Liver (tissue), 9 donors: Measurements from ENCODE around the gene CHD1. TPM values are rescaled to one million over a fixed set of nuclear protein-coding genes. Genes with fewer than 3 reads are reported as not detected.

Source experiments
- DNase-seq: peaks from one replicate; pipeline ENCODE4 v3.0.0-alpha.2; 2017; ENCODE audit warnings: low spot score
- H3K27ac ChIP-seq, 2 donors: one replicate each; pipeline ENCODE4 v1.7.0; 2013; ENCODE audit warnings: inconsistent platforms in 2 of 2, low read length in 2 of 2, control low read depth in 1 of 2, low read depth in 1 of 2, mild to moderate bottlenecking in 1 of 2
- H3K27me3 ChIP-seq, 4 donors: one replicate each; pipeline versions ENCODE4 v1.6.1 to v1.7.0; 2013; ENCODE audit warnings: low read length in 3 of 4, inconsistent platforms in 1 of 4, mild to moderate bottlenecking in 1 of 4, moderate library complexity in 1 of 4; ENCODE audit not compliant: control insufficient read depth in 4 of 4, insufficient read depth in 4 of 4
- H3K36me3 ChIP-seq, 4 donors: one replicate each; pipeline versions ENCODE4 v1.6.1 to v1.7.0; 2013; ENCODE audit warnings: low read length in 3 of 4, mild to moderate bottlenecking in 3 of 4, low read depth in 1 of 4, moderate library complexity in 1 of 4; ENCODE audit not compliant: control insufficient read depth in 4 of 4, insufficient read depth in 3 of 4
- H3K4me1 ChIP-seq, 4 donors: one replicate each; pipeline versions ENCODE4 v1.6.1 to v1.7.0; 2013; ENCODE audit warnings: low read length in 3 of 4, mild to moderate bottlenecking in 3 of 4, moderate library complexity in 1 of 4; ENCODE audit not compliant: control insufficient read depth in 4 of 4, insufficient read depth in 4 of 4
- H3K4me3 ChIP-seq, 3 donors: one replicate each; pipeline versions ENCODE4 v1.6.1 to v1.7.0; 2013; ENCODE audit warnings: low read length in 3 of 3, control low read depth in 1 of 3, low read depth in 1 of 3, mild to moderate bottlenecking in 1 of 3
- H3K9ac ChIP-seq, 2 donors: one replicate each; pipeline ENCODE4 v1.7.0; 2013; ENCODE audit warnings: low read length in 2 of 2, mild to moderate bottlenecking in 2 of 2, moderate library complexity in 2 of 2, control low read depth in 1 of 2, low read depth in 1 of 2
- H3K9me3 ChIP-seq, 4 donors: one replicate each; pipeline versions ENCODE4 v1.6.1 to v1.7.0; 2013; ENCODE audit warnings: low read length in 3 of 4; ENCODE audit not compliant: control insufficient read depth in 4 of 4
- CTCF ChIP-seq: fragments of 150-350 bp; IDR thresholded peaks from 2 replicates; pipeline ENCODE4 v1.5.1; 2017; ENCODE audit warnings: improper control_type of control experiment, low read depth, low read length; ENCODE audit not compliant: missing input control
- EGR1 ChIP-seq, 2 donors: IDR thresholded peaks; 2 replicates each; pipeline ENCODE4 v1.6.1; 2016 to 2018; ENCODE audit warnings: antibody characterized with exemption in 2 of 2, low read depth in 2 of 2
- FOXA1 ChIP-seq: IDR thresholded peaks from 2 replicates; pipeline ENCODE4 v1.6.1; 2016; ENCODE audit warnings: antibody characterized with exemption
- FOXA2 ChIP-seq: IDR thresholded peaks from 2 replicates; pipeline ENCODE4 v1.6.1; 2016; ENCODE audit warnings: antibody characterized with exemption
- GABPA ChIP-seq, 2 donors: IDR thresholded peaks in 1 of 2; conservative IDR thresholded peaks in 1 of 2; 2 replicates each; pipeline ENCODE4 v1.6.1; 2016; ENCODE audit warnings: antibody characterized with exemption in 2 of 2, mild to moderate bottlenecking in 1 of 2, moderate library complexity in 1 of 2
- HNF4A ChIP-seq, 2 donors: conservative IDR thresholded peaks; 2 replicates each; pipeline ENCODE4 v1.6.1; 2016; ENCODE audit warnings: antibody characterized with exemption in 2 of 2, mild to moderate bottlenecking in 2 of 2
- HNF4G ChIP-seq: IDR thresholded peaks from 2 replicates; pipeline ENCODE4 v1.6.1; 2016; ENCODE audit warnings: antibody characterized with exemption
- JUND ChIP-seq, 2 donors: IDR thresholded peaks; 2 replicates each; pipeline ENCODE4 v1.6.1; 2016; ENCODE audit warnings: antibody characterized with exemption in 2 of 2
- NR2F2 ChIP-seq: IDR thresholded peaks from 2 replicates; pipeline ENCODE4 v1.6.1; 2016; ENCODE audit warnings: antibody characterized with exemption
- RAD21 ChIP-seq, 2 donors: IDR thresholded peaks; 2 replicates each; pipeline ENCODE4 v1.6.1; 2016; ENCODE audit warnings: antibody characterized with exemption in 2 of 2, mild to moderate bottlenecking in 2 of 2
- REST ChIP-seq: IDR thresholded peaks from 2 replicates; pipeline ENCODE4 v1.6.1; 2016; ENCODE audit warnings: antibody characterized with exemption, mild to moderate bottlenecking
- RXRA ChIP-seq, 2 donors: IDR thresholded peaks; 2 replicates each; pipeline ENCODE4 v1.6.1; 2017 to 2018; ENCODE audit warnings: antibody characterized with exemption in 2 of 2, mild to moderate bottlenecking in 1 of 2
- SP1 ChIP-seq: IDR thresholded peaks from 2 replicates; pipeline ENCODE4 v1.6.1; 2018; ENCODE audit warnings: antibody characterized with exemption, mild to moderate bottlenecking
- YY1 ChIP-seq: IDR thresholded peaks from 2 replicates; pipeline ENCODE4 v1.6.1; 2016; ENCODE audit warnings: antibody characterized with exemption, mild to moderate bottlenecking
- WGBS: extraction: QIAGEN DNeasy Blood & Tissue Kit; methylation state at CpG from one replicate; pipeline ENCODE4 v1.1.7; 2013; 5-methylcytosine and 5-hydroxymethylcytosine counted together
- polyA plus RNA-seq, 2 donors: library from polyadenylated mRNA; stranded (reverse) in 1 of 2; unstranded in 1 of 2; fragments of 200-250 nt in 1 of 2; fragments of >200 nt in 1 of 2; fragmentation: Nextera tagmentation in 1 of 2; extraction: Ambion mirVana in 1 of 2; gene quantifications; one replicate each; pipeline versions ENCODE4 v1.2.1 to v1.2.3, GENCODE V29; 2013 to 2015
- total RNA-seq, 2 donors: library from RNA; depleted of rRNA; stranded (reverse); fragments of >200 nt; gene quantifications; one replicate each; pipeline ENCODE4 v1.2.3, GENCODE V29; 2014
- TF ChIP-seq, protein P1 (sequence below): IDR thresholded peaks from 2 replicates; pipeline ENCODE4 v1.6.1; 2016; ENCODE audit warnings: antibody characterized with exemption
- TF ChIP-seq, protein P2 (sequence below): IDR thresholded peaks from 2 replicates; pipeline ENCODE4 v1.6.1; 2016; ENCODE audit warnings: antibody characterized with exemption
- TF ChIP-seq, protein P3 (sequence below): IDR thresholded peaks from 2 replicates; pipeline ENCODE4 v1.6.1; 2016; ENCODE audit warnings: antibody characterized with exemption
- donor health status: healthy.
- donor health status: healthy.
- donor health status: healthy.
- donor health status: healthy.
- donor health status: healthy.

The CHD1 gene
- total and polyA plus RNA-seq, 4 donors: 5.1 to 44.8 (median 25.4) TPM

DNA sequence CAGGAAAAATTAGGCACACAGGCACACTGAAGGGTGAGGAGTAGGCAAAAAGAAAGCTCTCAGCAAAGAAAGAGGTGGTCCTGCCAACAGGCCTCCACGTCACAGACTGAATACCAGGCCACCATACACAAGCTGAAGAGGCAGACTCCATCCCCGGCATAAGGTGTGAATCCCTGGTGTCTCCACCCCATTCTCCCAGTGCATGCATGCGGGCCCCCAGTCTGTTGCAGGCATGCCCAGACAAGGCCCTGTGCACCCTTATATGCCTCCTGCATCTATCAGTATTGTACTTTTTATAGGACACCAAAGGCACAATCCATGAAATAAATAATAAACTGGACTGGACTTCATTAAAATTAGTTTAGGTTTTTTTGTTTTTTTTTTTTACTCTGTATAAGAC, 82.3 kb downstream of the CHD1 start:
- no peak overlapping the region for H3K4me3 ChIP-seq
- no peak overlapping the region for H3K9ac ChIP-seq
- H3K9me3 ChIP-seq: peaks cover 0 to 6% (median 1%) of the 10 kb centered on the region in 4 donors
- H3K27ac ChIP-seq: no peak overlapping the region
- H3K4me1 ChIP-seq: peaks cover 0 to 8% (median 0%) of the 10 kb centered on the region in 4 donors
- 97% methylated on average over 3 of the region's 3 CpGs for WGBS
- no peak for DNase-seq
- no peaks in the 10 kb centered on the region for H3K27me3 ChIP-seq
- H3K36me3 ChIP-seq: no peaks in the 10 kb centered on the region
- TF ChIP-seq HNF4G: no peak
- TF ChIP-seq JUND (IDR thresholded peaks at IDR 0.05): no peak
- TF ChIP-seq, protein P1, sequence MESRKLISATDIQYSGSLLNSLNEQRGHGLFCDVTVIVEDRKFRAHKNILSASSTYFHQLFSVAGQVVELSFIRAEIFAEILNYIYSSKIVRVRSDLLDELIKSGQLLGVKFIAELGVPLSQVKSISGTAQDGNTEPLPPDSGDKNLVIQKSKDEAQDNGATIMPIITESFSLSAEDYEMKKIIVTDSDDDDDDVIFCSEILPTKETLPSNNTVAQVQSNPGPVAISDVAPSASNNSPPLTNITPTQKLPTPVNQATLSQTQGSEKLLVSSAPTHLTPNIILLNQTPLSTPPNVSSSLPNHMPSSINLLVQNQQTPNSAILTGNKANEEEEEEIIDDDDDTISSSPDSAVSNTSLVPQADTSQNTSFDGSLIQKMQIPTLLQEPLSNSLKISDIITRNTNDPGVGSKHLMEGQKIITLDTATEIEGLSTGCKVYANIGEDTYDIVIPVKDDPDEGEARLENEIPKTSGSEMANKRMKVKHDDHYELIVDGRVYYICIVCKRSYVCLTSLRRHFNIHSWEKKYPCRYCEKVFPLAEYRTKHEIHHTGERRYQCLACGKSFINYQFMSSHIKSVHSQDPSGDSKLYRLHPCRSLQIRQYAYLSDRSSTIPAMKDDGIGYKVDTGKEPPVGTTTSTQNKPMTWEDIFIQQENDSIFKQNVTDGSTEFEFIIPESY: no peak
- TF ChIP-seq FOXA1: no peak
- TF ChIP-seq EGR1 (IDR thresholded peaks at IDR 0.05; ENCODE audit: low read depth in 2 of 2): no peak
- TF ChIP-seq, protein P2, sequence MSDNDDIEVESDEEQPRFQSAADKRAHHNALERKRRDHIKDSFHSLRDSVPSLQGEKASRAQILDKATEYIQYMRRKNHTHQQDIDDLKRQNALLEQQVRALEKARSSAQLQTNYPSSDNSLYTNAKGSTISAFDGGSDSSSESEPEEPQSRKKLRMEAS: no peak
- TF ChIP-seq SP1: no peak
- no peak for TF ChIP-seq NR2F2
- TF ChIP-seq GABPA (IDR thresholded peaks at IDR 0.05 in 1 of 2, conservative IDR thresholded peaks at IDR 0.05 in 1 of 2): no peak
- no peak for TF ChIP-seq REST
- TF ChIP-seq CTCF: no peak
- TF ChIP-seq RAD21 (IDR thresholded peaks at IDR 0.05): no peak
- TF ChIP-seq HNF4A (conservative IDR thresholded peaks at IDR 0.05): no peak
- no peak for TF ChIP-seq YY1
- no peak for TF ChIP-seq RXRA (IDR thresholded peaks at IDR 0.05)

DNA sequence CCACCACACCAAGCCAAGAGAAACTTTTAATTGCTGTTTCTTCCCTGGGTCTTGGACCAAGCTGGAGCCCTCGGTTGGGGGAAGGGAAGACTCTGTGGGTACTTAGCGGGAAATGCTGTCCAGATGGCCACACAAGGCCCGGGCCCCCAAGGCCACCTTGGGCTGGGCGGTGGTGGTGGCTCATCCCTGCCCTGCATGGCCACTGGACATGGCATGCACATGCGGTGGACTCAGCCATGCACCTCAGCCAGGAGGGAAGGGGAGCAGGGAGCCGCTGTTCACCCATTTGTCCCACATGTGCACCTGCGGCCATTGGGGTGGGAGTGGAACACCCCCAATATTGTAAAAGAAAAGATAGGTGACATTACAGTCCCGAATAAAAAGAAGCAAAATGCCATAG, 82.9 kb downstream of the CHD1 start:
- TF ChIP-seq RAD21 (IDR thresholded peaks at IDR 0.05) (no peak), FOXA1 (no peak), FOXA2 (no peak), EGR1 (IDR thresholded peaks at IDR 0.05; ENCODE audit: low read depth in 2 of 2) (no peak), SP1 (no peak), GABPA (IDR thresholded peaks at IDR 0.05 in 1 of 2, conservative IDR thresholded peaks at IDR 0.05 in 1 of 2) (no peak), REST (no peak)
- TF ChIP-seq, protein P2: no peak
- TF ChIP-seq, protein P3, sequence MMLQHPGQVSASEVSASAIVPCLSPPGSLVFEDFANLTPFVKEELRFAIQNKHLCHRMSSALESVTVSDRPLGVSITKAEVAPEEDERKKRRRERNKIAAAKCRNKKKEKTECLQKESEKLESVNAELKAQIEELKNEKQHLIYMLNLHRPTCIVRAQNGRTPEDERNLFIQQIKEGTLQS: no peak
- Histone ChIP-seq H3K36me3 (no peaks in the 10 kb centered on the region), H3K4me1 (peaks cover 0 to 8% (median 0%) of the 10 kb centered on the region in 4 donors), H3K27ac (no peak overlapping the region), H3K9ac (no peak overlapping the region), H3K27me3 (no peaks in the 10 kb centered on the region), H3K9me3 (peaks cover 0 to 6% (median 1%) of the 10 kb centered on the region in 4 donors), H3K4me3 (no peak overlapping the region)
- no peak for DNase-seq
- WGBS: 95% methylated on average over 8 of the region's 8 CpGs
